Activated naive CD4-positive, alpha-beta T cell (primary cell): ENCODE data around the gene CDH11.

Source experiments
- DNase-seq, 4 experiments: peaks; one replicate each; lab custom pipeline; 2025; lab: John Stamatoyannopoulos, UW

CDH11 gene

DNA sequence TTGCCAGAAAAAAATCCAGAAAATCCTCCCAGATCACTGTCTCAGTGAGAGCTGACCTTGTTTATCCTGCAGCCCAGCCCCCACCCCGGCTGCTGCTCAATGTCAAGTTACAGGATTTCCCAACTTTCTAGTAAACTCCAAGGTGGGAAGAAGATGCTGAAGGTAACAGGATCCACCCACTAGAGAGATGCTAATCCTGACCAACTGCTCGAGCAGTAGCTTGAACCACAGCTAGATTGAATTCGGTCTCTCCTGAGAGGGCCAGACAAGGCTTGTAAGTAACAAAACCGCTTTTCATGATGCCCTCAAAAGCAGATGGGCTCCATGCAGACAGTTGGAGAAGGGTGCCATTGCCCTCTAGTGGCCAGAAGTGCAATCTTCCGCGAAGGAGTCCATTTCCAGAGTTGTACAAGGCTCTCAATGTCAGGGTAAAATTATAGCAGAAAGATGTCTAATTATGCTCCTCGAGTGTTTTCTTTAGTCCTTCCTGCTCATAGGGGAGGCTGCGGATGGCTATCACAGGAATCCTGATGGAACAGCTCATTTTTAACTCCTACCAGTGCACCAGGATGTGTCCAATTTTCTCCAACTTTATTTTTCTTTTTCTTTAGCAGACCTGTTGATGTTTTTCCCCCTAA, 3.9 kb downstream of the CDH11 start:
- DNase-seq: no peak

DNA sequence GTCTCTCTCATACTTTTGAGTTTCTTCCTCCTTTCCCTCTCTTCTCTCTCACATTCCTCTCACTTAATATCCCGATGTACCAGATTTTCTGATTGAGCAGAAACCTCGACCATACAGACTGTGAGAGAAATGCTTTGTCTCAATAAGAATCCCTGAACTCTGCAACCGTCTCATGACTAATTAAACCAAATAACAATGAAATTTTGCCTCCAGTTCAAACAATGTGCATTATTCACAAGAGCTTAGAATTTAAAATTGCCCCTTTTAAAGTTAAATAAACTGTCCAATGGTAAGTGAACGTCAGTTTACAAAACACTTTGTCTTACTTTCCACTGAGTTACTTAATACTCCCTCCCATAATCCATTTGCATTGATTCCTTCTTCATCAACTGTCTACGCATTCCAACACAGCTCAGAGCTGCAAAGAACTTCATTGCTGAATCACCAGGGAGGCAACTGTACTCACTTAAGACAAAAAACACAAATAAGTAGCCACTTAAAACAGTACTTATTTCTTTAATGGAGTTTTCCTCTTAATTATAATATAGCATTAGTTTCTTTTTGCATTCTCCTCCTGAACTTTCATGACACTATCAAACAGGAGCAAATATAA, 4.9 kb downstream of the CDH11 start:
- no peak for DNase-seq

- no peak for DNase-seq
These were observed 5.6 kb downstream of the CDH11 start for GRCh38 chr16:65116216-65116615.

- no peak for DNase-seq
These were observed 7.3 kb downstream of the CDH11 start for GRCh38 chr16:65114527-65114926.

DNA sequence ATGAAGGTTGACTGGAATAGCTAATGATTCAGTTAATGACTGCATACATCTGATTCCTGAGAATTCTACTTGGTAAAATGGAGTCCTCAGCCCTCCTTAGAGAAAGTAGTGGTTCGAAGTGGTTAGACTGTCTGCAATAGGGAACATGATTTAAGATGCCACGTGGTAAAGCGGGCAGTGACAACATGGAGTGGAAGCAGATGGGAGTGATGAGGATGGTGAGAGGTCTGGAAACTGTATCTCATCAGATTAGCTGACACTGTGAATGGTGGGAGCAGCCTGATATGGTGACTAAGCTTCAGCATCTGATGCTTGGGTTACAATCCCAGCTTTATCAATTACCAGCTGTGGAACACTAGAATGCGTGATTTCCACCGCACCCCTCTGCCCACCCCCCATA, 8.4 kb downstream of the CDH11 start:
- DNase-seq: no peak

DNA sequence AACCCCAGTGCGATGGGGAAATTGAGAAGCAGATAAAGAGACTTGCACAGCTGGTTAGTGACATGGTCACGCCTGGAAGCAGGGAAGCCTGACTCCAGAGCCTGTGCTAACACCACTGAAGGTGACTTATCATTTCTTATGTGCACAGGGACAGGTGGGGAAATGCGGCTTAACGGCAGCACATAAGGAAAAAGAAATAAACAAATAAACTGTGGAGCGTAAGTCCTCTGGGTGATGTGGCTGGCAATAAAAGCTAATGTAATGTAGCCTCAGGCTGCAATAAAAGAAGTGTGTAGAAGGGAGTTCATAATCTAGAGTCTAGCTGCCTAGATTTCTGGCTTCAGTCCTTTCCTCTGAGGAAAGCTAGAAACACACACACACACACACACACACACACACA, 10.6 kb downstream of the CDH11 start:
- no peak for DNase-seq

DNA sequence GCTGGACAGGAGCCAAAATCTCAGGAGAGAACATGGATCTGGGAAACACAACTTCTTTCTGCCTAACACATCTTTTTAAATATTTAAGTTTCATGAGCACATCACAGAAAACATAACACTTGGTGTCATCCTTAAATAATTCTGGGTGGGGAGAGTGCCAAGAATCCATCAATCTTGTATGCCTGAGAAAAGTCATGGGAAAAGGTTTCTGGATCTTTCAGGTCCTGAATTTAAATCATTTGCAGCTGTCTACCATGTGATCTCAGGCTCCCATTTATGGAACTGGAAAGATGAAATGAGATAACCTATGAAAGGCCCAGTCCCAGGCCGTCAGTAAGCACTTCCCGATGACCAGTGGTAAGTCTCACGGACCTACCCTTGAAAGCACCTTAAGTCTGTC, 15.1 kb downstream of the CDH11 start:
- DNase-seq: no peak

DNA sequence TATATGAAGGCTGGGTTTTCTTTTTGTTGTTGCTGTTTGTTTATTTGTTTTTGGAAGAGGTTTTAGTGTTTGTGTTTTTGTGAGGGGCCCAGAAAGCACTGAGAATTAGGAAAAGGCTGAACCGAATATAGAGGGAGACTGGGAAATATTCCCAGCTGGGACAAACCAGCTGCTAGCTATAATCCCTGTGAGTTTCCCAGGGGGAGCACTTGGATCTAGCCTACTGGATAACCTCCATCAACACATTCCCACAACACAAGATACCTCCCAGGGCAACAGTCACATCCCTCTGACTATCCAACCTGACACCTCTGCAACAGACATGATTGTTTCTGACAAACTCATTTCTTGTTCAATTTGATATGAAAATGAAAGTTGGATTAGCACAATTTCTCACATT, 16.7 kb downstream of the CDH11 start:
- DNase-seq: no peak

GRCh38 chr16:65104471-65104870, 17.4 kb downstream of the CDH11 start:
- DNase-seq: no peak

DNA sequence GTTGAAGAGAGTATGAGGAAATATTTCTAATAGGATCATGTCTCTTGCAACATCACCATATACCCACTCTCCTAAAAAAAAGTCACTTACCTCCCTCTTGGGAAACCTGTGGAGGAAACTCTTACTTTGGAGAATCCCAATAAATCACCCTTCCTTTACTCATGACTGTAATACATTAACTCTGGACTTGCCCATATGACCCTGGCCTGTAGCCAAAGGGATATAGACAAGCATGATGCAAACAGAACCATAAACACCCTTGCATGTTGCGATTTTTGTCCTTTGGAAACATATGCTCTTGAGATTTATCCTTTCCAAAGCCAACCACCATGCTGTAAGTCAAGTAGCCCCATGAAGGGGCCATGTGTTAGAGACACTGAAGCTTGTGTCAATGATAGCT, 19.5 kb downstream of the CDH11 start:
- DNase-seq: no peak

GRCh38 chr16:65101009-65101408, 20.9 kb downstream of the CDH11 start:
- no peak for DNase-seq

GRCh38 chr16:65099607-65100006, 22.3 kb downstream of the CDH11 start:
- no peak for DNase-seq

DNA sequence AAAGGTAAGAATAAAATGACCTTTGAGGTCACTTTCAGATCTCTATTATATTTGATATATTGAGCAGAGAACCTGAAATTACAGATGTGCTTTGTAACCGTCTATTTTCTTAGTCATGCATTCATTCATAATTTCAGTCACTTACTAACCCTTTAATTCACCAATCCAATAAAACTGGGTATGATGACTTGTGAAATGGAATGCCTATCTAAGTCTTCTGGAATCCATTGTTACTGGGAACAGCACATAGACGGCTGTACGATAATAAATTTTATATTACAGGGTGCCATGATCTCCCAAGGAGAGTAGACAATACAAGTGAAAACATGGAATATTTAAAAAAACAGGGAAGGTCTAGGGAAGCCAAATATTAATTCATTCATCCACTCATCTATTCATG, 22.9 kb downstream of the CDH11 start:
- DNase-seq: no peak

- DNase-seq: no peak
These were observed 24.6 kb downstream of the CDH11 start for GRCh38 chr16:65097296-65097695.

DNA sequence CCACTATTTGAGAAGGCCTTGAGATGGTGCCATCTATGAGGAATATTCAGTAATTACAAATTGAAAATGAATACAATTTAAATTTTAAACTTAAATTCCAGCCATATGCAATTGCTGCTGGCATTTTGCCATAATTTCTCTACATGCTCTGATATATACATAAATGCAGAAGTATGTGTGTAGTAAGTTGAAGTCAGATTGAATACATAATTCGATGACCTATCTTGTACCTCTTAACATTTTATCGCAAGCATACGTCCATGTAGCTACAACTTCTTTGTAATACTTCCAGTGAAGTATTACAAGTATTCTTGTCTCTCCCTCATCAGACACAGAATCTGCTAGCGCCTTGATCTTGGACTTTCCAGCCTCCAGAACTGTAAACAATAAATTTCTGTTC, 26.0 kb downstream of the CDH11 start:
- no peak for DNase-seq

- no peak for DNase-seq
These were observed 26.7 kb downstream of the CDH11 start for GRCh38 chr16:65095090-65095728.

DNA sequence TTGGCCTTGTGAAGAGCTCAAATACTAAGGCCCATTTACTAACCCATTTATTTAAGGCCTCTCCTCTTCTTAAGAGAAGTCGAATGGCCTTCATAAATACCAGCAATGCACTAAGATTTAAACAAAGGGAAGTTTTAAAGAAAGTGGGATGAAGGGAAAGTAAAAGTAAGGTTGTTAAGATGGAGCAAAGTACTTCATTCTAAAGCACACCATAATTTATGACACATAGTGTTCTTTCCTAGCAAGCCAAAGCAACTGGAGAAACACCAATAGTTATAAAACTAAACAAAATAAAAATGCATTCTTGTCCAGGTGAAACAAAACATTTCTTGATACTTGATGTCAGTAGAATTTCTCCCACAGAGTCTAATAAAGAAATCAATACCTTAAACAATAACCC, 27.9 kb downstream of the CDH11 start:
- DNase-seq: no peak

GRCh38 chr16:65083164-65083857, 38.6 kb downstream of the CDH11 start:
- DNase-seq: no peak

DNA sequence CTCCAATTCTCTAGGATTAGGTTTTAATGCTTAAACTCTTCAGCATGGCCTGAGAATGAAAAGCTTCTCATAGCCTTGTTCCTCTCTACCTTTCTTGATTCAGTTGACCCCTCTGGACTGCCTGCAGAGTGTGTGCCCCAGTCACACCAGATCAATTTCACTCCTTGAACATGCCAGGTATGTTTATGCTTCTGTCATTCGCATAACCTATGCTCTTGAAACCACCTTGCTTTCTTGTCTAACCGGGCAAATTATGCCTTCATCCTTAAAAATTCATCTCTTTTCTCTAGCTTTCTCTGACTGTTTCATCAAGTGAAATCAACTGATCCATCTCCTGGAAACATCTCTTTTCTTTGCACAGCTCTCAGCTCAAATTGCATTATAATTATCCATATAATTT, 42.3 kb downstream of the CDH11 start:
- no peak for DNase-seq

DNA sequence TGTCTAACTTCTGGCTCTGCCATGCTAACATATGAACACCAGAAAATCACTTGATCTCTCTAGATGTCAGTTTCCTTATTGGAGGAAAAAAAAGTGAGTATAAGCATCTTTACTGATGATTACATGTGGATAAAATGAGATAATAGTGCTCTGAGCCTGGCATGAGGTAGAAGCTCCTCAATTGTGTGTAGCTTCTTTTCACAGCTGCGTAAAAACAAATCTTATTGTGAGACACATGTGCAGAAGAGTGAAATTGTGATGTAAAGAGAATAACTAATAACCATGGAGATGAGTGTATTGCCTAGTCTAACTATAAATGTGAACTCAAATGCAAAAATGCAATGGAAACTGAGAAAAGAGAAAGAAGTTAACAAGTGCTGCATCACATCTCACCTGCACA, 44.7 kb downstream of the CDH11 start:
- DNase-seq: no peak

- no peak for DNase-seq
These were observed 46.0 kb downstream of the CDH11 start for GRCh38 chr16:65075877-65076276.

DNA sequence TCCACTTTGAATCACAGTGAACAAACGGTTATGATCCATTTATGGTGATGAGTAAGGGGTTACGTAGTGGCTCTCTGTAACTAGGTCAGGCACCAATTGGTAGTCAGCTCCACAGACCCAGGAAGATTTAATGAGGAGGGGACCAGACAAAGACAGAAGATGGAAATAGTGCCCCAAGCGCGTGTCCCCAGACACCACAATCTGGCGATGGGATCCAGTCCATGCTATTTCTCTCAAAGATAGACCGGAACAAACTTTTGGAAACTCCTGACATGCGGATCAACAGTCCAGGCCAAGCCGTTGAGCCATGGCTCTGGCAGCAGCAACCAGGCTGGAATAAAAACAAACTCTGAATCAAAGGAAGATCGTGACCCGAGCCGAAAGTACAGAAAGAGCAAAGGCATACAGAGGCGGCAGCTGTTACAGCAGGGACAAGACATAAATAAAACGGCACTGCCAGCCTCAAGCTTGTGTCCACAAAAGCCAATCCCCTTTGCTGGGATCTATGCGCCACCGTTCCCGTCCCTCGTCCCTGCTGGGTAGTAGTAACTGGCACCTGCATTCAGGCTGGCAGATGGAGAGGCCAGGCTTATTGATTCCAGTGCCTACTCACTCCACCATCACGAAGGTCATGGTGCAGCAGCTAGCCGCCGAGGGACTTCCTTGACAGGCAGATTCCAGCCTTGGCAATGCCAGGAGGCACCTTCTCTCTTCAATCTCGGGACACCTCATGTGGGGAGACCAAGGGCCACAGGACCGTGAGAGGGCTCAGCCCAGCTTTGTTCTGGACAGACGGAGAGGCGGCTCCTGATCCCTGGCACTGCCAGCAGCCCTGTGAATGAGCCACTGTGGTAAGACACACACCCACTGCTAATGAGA, 50.2 kb downstream of the CDH11 start:
- DNase-seq: no peak
